Measurements from ENCODE around the gene CCDC137. TPM values are rescaled to one million over a fixed set of nuclear protein-coding genes. Genes with fewer than 3 reads are reported as not detected.

CCDC137 gene
- polyA plus RNA-seq, 1 of the 3 experiments (the other 2 are of a cell fraction), result 62.4 TPM

GRCh38 chr17:81688616-81689015 lies 22.1 kb downstream of the CCDC137 start (continued):
- TF ChIP-seq REST (IDR thresholded peaks at IDR 0.05; ENCODE audit: low read depth, low read length) (no peak), FOXJ3 (CRISPR knock-in tag; IDR thresholded peaks at IDR 0.05) (no peak), SIN3A (IDR thresholded peaks at IDR 0.05; ENCODE audit: borderline replicate concordance, low read depth, low read length) (no peak), NFIC (IDR thresholded peaks at IDR 0.05; ENCODE audit: borderline replicate concordance) (no peak)

DNA sequence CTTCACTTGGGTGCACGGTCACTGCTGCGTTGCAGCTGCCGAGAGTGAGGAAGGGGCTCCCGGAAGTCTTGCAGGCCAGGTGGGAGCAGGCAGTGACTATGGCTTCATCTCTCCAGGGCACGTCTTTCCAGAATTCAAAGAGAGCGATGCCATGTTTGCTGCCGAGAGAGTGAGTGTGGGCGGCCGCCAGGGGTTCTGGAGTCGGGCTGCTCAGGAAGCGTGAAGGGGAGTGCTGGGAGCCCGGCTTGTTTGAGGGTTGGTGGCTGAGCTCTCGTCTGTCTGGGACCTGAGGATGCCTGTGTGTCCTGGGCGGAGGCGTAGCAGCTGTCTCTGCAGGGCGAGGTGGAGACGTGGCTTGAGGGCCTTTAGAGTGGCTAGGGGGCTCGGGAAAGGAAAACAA lies 23.5 kb downstream of the CCDC137 start:
- 95% methylated on average over 18 of the region's 18 CpGs for WGBS (ENCODE audit: low lambda C conversion rate)
- no peak overlapping the region for H2AFZ ChIP-seq (ENCODE audit: low read depth)
- H3K4me2 ChIP-seq, result no peak overlapping the region
- DNase-seq, result no peak
- H3K9ac ChIP-seq, result no peak overlapping the region
- H3K4me1 ChIP-seq (ENCODE audit: control insufficient read depth in 1 of 2, insufficient read depth in 2 of 2, low read depth in 1 of 2, low read length in 1 of 2), result peaks cover 5 to 6% of the 10 kb centered on the region in 2 experiments; a peak in 1 of 4 replicates
- TF ChIP-seq GATA2 (CRISPR knock-in tag; IDR thresholded peaks at IDR 0.05), result no peak
- no peak for TF ChIP-seq TEAD4 (IDR thresholded peaks at IDR 0.05; ENCODE audit: borderline replicate concordance, insufficient read depth)
- no peak for TF ChIP-seq RAD21 (IDR thresholded peaks at IDR 0.05; ENCODE audit: low read length)
- no peak for TF ChIP-seq RXRA (IDR thresholded peaks at IDR 0.05; ENCODE audit: borderline replicate concordance, low read depth)
- no peak for TF ChIP-seq ZBTB33 (IDR thresholded peaks at IDR 0.05; ENCODE audit: borderline replicate concordance, low read depth)
- TF ChIP-seq CHD2 (IDR thresholded peaks at IDR 0.05; ENCODE audit: low read length, partially characterized antibody), result no peak
- no peak for TF ChIP-seq NRF1 (IDR thresholded peaks at IDR 0.05; ENCODE audit: low read depth, low read length)
- no peak for TF ChIP-seq MXI1 (IDR thresholded peaks at IDR 0.05; ENCODE audit: low read depth, low read length)
- no peak for TF ChIP-seq PBX3 (IDR thresholded peaks at IDR 0.05)
- no peak for TF ChIP-seq NFIC (IDR thresholded peaks at IDR 0.05; ENCODE audit: borderline replicate concordance)
- TF ChIP-seq, protein P1, sequence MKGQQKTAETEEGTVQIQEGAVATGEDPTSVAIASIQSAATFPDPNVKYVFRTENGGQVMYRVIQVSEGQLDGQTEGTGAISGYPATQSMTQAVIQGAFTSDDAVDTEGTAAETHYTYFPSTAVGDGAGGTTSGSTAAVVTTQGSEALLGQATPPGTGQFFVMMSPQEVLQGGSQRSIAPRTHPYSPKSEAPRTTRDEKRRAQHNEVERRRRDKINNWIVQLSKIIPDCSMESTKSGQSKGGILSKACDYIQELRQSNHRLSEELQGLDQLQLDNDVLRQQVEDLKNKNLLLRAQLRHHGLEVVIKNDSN (IDR thresholded peaks at IDR 0.05; ENCODE audit: borderline replicate concordance, low read depth), result no peak
- no peak for TF ChIP-seq REST (IDR thresholded peaks at IDR 0.05; ENCODE audit: low read depth, low read length)
- TF ChIP-seq IRF3 (IDR thresholded peaks at IDR 0.05; ENCODE audit: low read depth, low read length), result no peak
- TF ChIP-seq RFX5 (IDR thresholded peaks at IDR 0.05; ENCODE audit: low read length), result no peak
- ChIA-PET POLR2A (interaction anchor here (1.5 kb wide), 1 partner anchor 11 kb away, joined by 3 read pairs; no protein-coding TSS in a partner anchor), CTCF (interaction anchor here (1.0 to 1.1 kb wide), 3 partner anchors 12 to 14 kb away, joined by 3 read pairs; no protein-coding TSS in a partner anchor)
- no peaks in the 10 kb centered on the region for H3K9me2 ChIP-seq
- no peak overlapping the region for H3K4me3 ChIP-seq (ENCODE audit: low read depth in 2 of 2, low read length in 1 of 2)
- H3K36me3 ChIP-seq (replicated peaks in 1 of 2; ENCODE audit: control insufficient read depth in 1 of 2, insufficient read depth in 2 of 2, low read length in 1 of 2), result peaks cover 59 to 97% of the 10 kb centered on the region in 2 experiments
- peaks cover 94% of the 10 kb centered on the region for H3K79me2 ChIP-seq (ENCODE audit: insufficient read depth)
- H3F3A ChIP-seq (replicated peaks; ENCODE audit: insufficient read depth), result peaks cover 18% of the 10 kb centered on the region
- H4K20me1 ChIP-seq (ENCODE audit: insufficient read depth), result peaks cover 76% of the 10 kb centered on the region
- H3K27ac ChIP-seq (ENCODE audit: low read depth in 2 of 2, low read length in 1 of 2), result no peak overlapping the region
- H3K27me3 ChIP-seq (ENCODE audit: insufficient read depth), result no peaks in the 10 kb centered on the region
- H3K9me3 ChIP-seq, result no peaks in the 10 kb centered on the region
